ENCODE measurements around the gene FAHD2A.
"Not testable (repeated sequence)": the region's sequence is repeated elsewhere in the genome, so short reads cannot be mapped to it uniquely, and the experiment has no call there.

Gene FAHD2A

GRCh38 chr2:95435162-95435871 is 32.8 kb downstream of the FAHD2A start:
- H3K4me3 ChIP-seq (ENCODE audit: low read depth, low read length); DNase-seq (ENCODE audit: low read depth): not testable (repeated sequence)

GRCh38 chr2:95435872-95436209 is 33.3 kb downstream of the FAHD2A start:
- not testable (repeated sequence) for DNase-seq (ENCODE audit: low read depth); H3K4me3 ChIP-seq (ENCODE audit: low read depth, low read length)

GRCh38 chr2:95442474-95443099 is 40.1 kb downstream of the FAHD2A start:
- not testable (repeated sequence) for DNase-seq (ENCODE audit: low read depth); H3K4me3 ChIP-seq (ENCODE audit: low read depth, low read length)

GRCh38 chr2:95445317-95445716 is 42.8 kb downstream of the FAHD2A start:
- H3K4me3 ChIP-seq (ENCODE audit: low read depth, low read length); DNase-seq (ENCODE audit: low read depth): not testable (repeated sequence)

GRCh38 chr2:95463292-95463691 is 60.8 kb downstream of the FAHD2A start:
- DNase-seq (ENCODE audit: low read depth); H3K4me3 ChIP-seq (ENCODE audit: low read depth, low read length): not testable (repeated sequence)
